ENCODE data around the gene ZBTB32.
"Not testable (repeated sequence)": the region's sequence is repeated elsewhere in the genome, so short reads cannot be mapped to it uniquely, and the experiment has no call there.

ZBTB32 gene, protein sequence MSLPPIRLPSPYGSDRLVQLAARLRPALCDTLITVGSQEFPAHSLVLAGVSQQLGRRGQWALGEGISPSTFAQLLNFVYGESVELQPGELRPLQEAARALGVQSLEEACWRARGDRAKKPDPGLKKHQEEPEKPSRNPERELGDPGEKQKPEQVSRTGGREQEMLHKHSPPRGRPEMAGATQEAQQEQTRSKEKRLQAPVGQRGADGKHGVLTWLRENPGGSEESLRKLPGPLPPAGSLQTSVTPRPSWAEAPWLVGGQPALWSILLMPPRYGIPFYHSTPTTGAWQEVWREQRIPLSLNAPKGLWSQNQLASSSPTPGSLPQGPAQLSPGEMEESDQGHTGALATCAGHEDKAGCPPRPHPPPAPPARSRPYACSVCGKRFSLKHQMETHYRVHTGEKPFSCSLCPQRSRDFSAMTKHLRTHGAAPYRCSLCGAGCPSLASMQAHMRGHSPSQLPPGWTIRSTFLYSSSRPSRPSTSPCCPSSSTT

DNA sequence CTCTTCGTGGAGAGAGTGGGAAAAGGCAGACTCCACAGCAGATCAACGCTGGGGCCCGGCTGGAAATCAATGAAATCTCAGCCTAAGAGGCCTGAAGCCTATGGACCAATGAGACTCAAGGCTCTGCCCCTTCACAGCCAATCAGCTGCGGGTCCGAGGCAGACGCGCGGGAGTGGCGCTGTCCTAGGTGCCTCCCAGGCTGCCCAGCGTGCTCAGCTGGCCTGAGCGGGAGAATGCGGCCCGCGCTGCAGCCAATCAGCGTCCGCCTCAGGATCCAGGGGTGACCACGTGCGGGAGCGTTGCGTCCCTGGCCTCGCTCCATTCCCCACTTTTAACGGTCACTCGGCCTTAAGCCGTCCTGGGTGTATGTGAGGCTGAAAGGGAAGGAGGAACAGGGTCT lies at the start of gene ZBTB32:
Gene ZBTB32, plus strand, starts transcription at position 341 of the 400 bp plus-strand sequence. CDS start 10,069 bp downstream, outside the sequence.
- TF ChIP-seq, protein P1, sequence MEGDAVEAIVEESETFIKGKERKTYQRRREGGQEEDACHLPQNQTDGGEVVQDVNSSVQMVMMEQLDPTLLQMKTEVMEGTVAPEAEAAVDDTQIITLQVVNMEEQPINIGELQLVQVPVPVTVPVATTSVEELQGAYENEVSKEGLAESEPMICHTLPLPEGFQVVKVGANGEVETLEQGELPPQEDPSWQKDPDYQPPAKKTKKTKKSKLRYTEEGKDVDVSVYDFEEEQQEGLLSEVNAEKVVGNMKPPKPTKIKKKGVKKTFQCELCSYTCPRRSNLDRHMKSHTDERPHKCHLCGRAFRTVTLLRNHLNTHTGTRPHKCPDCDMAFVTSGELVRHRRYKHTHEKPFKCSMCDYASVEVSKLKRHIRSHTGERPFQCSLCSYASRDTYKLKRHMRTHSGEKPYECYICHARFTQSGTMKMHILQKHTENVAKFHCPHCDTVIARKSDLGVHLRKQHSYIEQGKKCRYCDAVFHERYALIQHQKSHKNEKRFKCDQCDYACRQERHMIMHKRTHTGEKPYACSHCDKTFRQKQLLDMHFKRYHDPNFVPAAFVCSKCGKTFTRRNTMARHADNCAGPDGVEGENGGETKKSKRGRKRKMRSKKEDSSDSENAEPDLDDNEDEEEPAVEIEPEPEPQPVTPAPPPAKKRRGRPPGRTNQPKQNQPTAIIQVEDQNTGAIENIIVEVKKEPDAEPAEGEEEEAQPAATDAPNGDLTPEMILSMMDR (conservative IDR thresholded peaks at IDR 0.05), result no peak

DNA sequence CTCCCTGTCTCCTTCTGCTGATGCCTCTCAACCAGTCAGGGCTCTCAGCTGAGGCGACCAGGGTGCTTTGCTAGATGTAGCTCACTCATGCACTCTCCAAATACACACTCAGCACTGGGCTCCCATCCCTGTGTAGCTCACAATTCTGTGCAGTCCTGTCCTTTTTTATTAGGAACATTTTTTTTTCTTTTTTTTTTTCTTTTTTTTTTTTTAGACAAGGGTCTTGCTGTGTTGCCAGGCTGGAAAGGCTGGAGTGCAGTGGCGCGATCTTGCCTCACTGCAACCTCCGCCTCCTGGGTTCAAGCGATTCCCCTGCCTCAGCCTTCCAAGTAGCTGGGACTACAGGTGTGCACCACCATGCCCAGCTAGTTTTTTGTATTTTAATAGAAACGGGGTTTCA lies 49.5 kb upstream of the ZBTB32 start:
- not testable (repeated sequence) for H3K27ac ChIP-seq

More for the DNA sequence above, at the start of gene ZBTB32:
- peak within 1 kb of the TSS; percentile 76; the same call in 1 of the 2 replicates for H3K27ac ChIP-seq

DNA sequence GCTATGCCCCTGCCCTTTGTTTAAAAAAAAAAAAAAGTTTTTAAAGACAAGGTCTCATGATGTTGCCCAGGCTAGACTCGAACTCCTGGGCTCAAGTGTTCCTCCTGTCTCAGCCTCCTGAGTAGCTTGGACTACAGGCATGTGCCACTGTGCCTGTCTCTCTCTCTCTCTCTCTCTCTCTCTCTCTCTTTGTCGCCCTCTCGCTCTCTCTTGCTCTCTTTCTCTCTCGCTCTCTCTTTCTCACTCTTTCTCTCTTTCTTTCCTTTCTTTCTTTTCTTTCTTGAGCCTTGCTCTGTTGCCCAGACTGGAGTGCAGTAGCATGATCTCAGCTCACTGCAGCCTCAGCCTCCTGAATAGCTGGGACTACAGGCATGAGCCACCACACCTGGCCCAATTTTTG lies 48.8 kb upstream of the ZBTB32 start:
- H3K27ac ChIP-seq, result no peak overlapping the region

DNA sequence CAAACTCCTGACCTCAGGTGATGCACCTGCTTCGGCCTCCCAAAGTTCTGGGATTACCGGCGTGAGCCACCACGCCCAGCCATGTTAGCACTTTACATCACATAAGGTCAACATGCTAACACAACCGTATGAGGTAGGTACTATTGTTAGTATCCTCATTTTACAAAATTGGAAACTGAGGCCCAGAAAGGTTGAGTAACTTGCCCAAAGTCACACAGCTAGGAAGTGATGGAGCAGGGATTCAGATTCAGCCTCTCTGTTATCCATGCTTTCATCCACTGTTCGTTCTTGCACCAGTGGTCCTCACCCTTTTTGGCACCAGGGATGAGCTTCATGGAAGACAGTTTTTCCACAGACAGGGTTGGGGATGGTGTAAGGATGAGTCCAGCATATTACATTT lies 47.7 kb upstream of the ZBTB32 start:
- no peak overlapping the region for H3K27ac ChIP-seq
- TF ChIP-seq, protein P1 (conservative IDR thresholded peaks at IDR 0.05), result no peak

More for the DNA sequence above, 48.8 kb upstream of the ZBTB32 start:
- TF ChIP-seq, protein P1 (conservative IDR thresholded peaks at IDR 0.05), result no peak

DNA sequence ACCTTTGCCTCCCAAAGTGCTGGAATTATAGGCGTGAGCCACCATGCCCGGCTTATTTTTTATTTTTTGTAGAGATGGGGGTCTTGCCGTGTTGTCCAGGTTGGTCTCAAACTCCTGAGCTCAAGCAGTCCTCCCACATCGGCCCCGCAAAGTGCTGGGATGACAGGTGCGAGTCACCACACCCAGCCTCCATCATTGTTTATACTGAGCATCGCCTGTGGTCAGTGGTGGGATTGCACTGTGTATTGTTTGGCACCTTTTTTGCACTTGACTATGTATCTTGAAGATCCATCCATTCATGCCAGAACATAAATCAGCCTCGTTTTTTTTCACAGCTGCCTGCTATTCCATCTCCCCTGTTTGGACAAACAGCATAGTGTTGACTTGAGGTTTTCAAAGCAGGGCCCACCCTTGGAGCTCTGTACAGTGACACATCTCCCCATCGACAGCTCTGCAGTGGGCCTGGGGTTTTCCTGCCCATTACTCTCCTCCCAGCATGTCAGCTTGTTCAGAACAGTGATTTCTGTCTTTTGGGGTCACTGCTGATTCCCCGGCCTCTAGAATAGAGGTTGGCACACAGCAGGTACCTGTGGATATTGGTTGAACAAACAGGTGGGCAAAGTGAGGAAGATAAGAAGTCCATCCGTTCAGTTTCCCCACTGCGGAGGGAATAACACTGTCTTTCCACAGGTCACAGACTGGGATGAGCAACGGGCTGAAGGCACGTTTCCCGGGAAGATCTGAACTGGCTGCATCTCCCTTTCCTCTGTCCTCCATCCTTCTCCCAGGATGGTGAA lies 46.3 kb upstream of the ZBTB32 start:
- TF ChIP-seq, protein P1 (conservative IDR thresholded peaks at IDR 0.05), result 0 out of 2 replicates have a peak, but pooled peaks have one; percentile 17
- H3K27ac ChIP-seq, result no peak overlapping the region

DNA sequence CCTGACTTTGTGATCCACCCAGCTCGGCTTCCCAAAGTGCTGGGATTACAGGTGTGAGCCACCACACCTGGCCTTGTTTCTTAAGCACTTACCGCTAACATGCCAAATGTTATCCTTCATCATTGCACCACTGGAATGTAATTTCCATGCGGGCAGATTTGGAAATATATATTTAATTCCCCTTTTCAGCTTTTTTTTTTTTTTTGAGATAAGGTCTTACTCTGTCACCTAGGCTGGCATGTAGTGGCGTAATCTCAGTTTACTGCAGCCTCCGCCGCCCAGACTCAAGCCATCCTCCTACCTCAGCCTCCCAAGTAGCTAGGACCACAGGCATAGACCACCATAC lies 42.4 kb upstream of the ZBTB32 start:
- no peak overlapping the region for H3K27ac ChIP-seq
- TF ChIP-seq, protein P1 (conservative IDR thresholded peaks at IDR 0.05), result no peak

DNA sequence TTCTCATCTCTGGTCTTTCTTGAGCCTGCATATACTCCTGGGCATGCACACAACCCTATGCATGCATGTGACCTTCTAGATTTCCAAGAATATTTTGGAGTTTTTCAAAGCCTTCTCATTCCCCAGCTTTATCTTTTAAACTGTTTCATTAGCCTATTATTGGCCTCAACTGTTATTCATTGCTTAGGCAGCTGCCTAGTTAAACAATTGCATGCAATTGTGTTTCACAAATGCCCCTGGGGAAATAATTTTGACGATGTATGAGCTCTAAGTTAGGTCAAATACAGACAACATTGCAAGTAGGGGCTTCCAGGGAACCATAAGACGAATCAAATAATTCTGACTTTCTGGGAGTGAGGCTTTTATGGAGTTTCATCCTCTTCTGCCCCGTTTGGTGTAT lies 40.4 kb upstream of the ZBTB32 start:
- no peak overlapping the region for H3K27ac ChIP-seq
- TF ChIP-seq, protein P1 (conservative IDR thresholded peaks at IDR 0.05), result no peak
